ENCODE data around the gene CSNK1G3. TPM values are rescaled to one million over a fixed set of nuclear protein-coding genes. Genes with fewer than 3 reads are reported as not detected.
A peak's percentile ranks its signal among the peaks of the same experiment; 100 is the strongest.
"Not testable (repeated sequence)": the region's sequence is repeated elsewhere in the genome, so short reads cannot be mapped to it uniquely, and the experiment has no call there.

CSNK1G3 gene
- total RNA-seq: 39.0 and 42.1 TPM in 2 replicates
- long read RNA-seq, full-length matches to known transcripts: 7 of 37 reads
- long read RNA-seq, partial matches to known transcripts: 5 of 37 reads
- long read RNA-seq, other reads (novel, unspliced or antisense): 25 of 37 reads

- H3K27me3 Mint-ChIP-seq (ENCODE audit: unreplicated experiment): peaks cover 8% of the 10 kb centered on the region
- no peaks in the 10 kb centered on the region for H3K9me3 Mint-ChIP-seq (ENCODE audit: unreplicated experiment)
- peak; percentile 98 for DNase-seq (ENCODE audit: extremely low spot score, unreplicated experiment)
- peaks cover 31% of the 10 kb centered on the region for H3K4me1 Mint-ChIP-seq (ENCODE audit: unreplicated experiment)
- peak within 1 kb of the TSS; percentile 96 for H3K4me3 Mint-ChIP-seq (ENCODE audit: unreplicated experiment)
- no peaks in the 10 kb centered on the region for H3K36me3 Mint-ChIP-seq (ENCODE audit: unreplicated experiment)
- peak within 1 kb of the TSS; percentile 96 for H3K27ac Mint-ChIP-seq (ENCODE audit: unreplicated experiment)
- TF ChIP-seq, protein P1, sequence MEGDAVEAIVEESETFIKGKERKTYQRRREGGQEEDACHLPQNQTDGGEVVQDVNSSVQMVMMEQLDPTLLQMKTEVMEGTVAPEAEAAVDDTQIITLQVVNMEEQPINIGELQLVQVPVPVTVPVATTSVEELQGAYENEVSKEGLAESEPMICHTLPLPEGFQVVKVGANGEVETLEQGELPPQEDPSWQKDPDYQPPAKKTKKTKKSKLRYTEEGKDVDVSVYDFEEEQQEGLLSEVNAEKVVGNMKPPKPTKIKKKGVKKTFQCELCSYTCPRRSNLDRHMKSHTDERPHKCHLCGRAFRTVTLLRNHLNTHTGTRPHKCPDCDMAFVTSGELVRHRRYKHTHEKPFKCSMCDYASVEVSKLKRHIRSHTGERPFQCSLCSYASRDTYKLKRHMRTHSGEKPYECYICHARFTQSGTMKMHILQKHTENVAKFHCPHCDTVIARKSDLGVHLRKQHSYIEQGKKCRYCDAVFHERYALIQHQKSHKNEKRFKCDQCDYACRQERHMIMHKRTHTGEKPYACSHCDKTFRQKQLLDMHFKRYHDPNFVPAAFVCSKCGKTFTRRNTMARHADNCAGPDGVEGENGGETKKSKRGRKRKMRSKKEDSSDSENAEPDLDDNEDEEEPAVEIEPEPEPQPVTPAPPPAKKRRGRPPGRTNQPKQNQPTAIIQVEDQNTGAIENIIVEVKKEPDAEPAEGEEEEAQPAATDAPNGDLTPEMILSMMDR (IDR thresholded peaks at IDR 0.05): no peak
These were observed at the start of gene CSNK1G3 for GRCh38 chr5:123511648-123512605. TSS of gene CSNK1G3 (plus strand) at chr5:123512177. CDS start at chr5:123545664, 33,487 bp downstream.

- not testable (repeated sequence) for H3K27ac Mint-ChIP-seq (ENCODE audit: unreplicated experiment)
These were observed 45.1 kb upstream of the CSNK1G3 start for GRCh38 chr5:123466839-123467238.

GRCh38 chr5:123471385-123471784 lies 40.6 kb upstream of the CSNK1G3 start:
- no peak overlapping the region for H3K27ac Mint-ChIP-seq (ENCODE audit: unreplicated experiment)
- no peak for DNase-seq (ENCODE audit: extremely low spot score, unreplicated experiment)

More at GRCh38 chr5:123466839-123467238, 45.1 kb upstream of the CSNK1G3 start:
- peaks cover 48% of the 10 kb centered on the region for H3K27me3 Mint-ChIP-seq (ENCODE audit: unreplicated experiment)
- H3K4me3 Mint-ChIP-seq (ENCODE audit: unreplicated experiment); H3K9me3 Mint-ChIP-seq (ENCODE audit: unreplicated experiment); H3K4me1 Mint-ChIP-seq (ENCODE audit: unreplicated experiment); DNase-seq (ENCODE audit: extremely low spot score, unreplicated experiment); H3K36me3 Mint-ChIP-seq (ENCODE audit: unreplicated experiment): not testable (repeated sequence)

DNA sequence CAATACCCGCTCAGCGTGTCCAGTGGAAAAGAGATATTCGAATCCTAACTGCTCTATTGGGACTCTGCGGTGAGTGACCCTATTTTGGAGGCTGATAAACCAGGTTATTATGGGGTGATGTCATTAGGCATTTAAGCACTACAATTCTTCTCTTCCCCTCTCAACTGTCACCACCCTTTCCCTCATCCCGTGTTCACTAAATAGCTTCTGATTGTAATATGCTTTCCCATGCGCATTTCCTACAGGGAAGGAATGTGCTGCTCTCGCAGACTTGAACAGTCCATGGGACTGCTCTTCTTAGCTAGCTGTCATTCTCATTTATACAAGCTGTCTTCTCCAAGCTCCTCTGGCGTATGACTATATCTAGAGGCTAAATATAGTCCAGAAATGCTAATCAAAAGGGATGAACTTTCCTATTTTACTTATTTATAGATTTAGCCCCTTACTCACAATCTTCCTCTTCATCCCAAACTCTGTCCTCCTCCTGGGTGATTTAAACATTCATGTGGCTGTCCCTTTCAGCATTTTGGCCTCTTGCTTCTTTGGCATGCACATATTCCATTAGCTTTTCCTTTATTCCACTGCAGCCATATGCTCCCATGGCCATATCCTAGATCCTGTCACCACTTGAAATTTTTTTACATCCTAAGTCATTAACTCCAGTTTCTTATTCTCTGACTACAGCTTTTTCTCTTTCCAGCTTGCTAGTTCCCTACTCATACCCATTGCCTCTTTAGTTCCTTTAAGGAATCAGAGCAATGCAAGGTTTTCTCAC lies 39.6 kb upstream of the CSNK1G3 start:
- TF ChIP-seq, protein P1 (IDR thresholded peaks at IDR 0.05): no peak
- H3K27me3 Mint-ChIP-seq (ENCODE audit: unreplicated experiment): peaks cover 35% of the 10 kb centered on the region
- H3K4me3 Mint-ChIP-seq (ENCODE audit: unreplicated experiment): no peak overlapping the region
- no peak for DNase-seq (ENCODE audit: extremely low spot score, unreplicated experiment)
- H3K9me3 Mint-ChIP-seq (ENCODE audit: unreplicated experiment): peaks cover 5% of the 10 kb centered on the region
- H3K36me3 Mint-ChIP-seq (ENCODE audit: unreplicated experiment): no peaks in the 10 kb centered on the region
- no peaks in the 10 kb centered on the region for H3K4me1 Mint-ChIP-seq (ENCODE audit: unreplicated experiment)
- no peak overlapping the region for H3K27ac Mint-ChIP-seq (ENCODE audit: unreplicated experiment)

More at GRCh38 chr5:123471385-123471784, 40.6 kb upstream of the CSNK1G3 start:
- H3K27me3 Mint-ChIP-seq (ENCODE audit: unreplicated experiment): peaks cover 39% of the 10 kb centered on the region
- H3K36me3 Mint-ChIP-seq (ENCODE audit: unreplicated experiment): no peaks in the 10 kb centered on the region
- no peaks in the 10 kb centered on the region for H3K4me1 Mint-ChIP-seq (ENCODE audit: unreplicated experiment)
- H3K9me3 Mint-ChIP-seq (ENCODE audit: unreplicated experiment): peaks cover 9% of the 10 kb centered on the region
- TF ChIP-seq, protein P1 (IDR thresholded peaks at IDR 0.05): no peak
- H3K4me3 Mint-ChIP-seq (ENCODE audit: unreplicated experiment): no peak overlapping the region

GRCh38 chr5:123474228-123474627 lies 37.7 kb upstream of the CSNK1G3 start:
- no peak overlapping the region for H3K4me3 Mint-ChIP-seq (ENCODE audit: unreplicated experiment)
- H3K36me3 Mint-ChIP-seq (ENCODE audit: unreplicated experiment): no peaks in the 10 kb centered on the region
- no peak overlapping the region for H3K27ac Mint-ChIP-seq (ENCODE audit: unreplicated experiment)
- peaks cover 3% of the 10 kb centered on the region for H3K9me3 Mint-ChIP-seq (ENCODE audit: unreplicated experiment)
- no peaks in the 10 kb centered on the region for H3K4me1 Mint-ChIP-seq (ENCODE audit: unreplicated experiment)
- peaks cover 30% of the 10 kb centered on the region for H3K27me3 Mint-ChIP-seq (ENCODE audit: unreplicated experiment)
- TF ChIP-seq, protein P1 (IDR thresholded peaks at IDR 0.05): no peak
- DNase-seq (ENCODE audit: extremely low spot score, unreplicated experiment): no peak
